Measurements from ENCODE around the gene NRG2. TPM values are rescaled to one million over a fixed set of nuclear protein-coding genes. Genes with fewer than 3 reads are reported as not detected.
A peak's percentile ranks its signal among the peaks of the same experiment; 100 is the strongest.

Gene NRG2
- total and polyA plus RNA-seq, 11 donors, result 0.72 to 4.8 (median 3.4) TPM

- Histone ChIP-seq H3K4me3 (no peak overlapping the region), H3K9me3 (peaks cover 0 to 10% (median 0%) of the 10 kb centered on the region in 12 donors), H3K36me3 (no peaks in the 10 kb centered on the region), H3K27me3 (no peaks in the 10 kb centered on the region), H3K27ac (no peak overlapping the region), H3K4me1 (no peaks in the 10 kb centered on the region)
- TF ChIP-seq CTCF (IDR thresholded peaks at IDR 0.05) (no peak), POLR2A (IDR thresholded peaks at IDR 0.05) (no peak)
- 83 to 90% (median 88%) methylated on average over 9 to 14 of the region's 14 CpGs for WGBS, 4 donors
- intact Hi-C loops (cut with DNase I), result no loop called here
- no peak for ATAC-seq
- peak in 1 of 5 donors; percentile 43 for DNase-seq
Measured at GRCh38 chr5:139814191-139814601, 228.9 kb downstream of the NRG2 start.

- 88 to 93% (median 91%) methylated on average over 17 to 25 of the region's 25 CpGs for WGBS, 4 donors
- intact Hi-C loops (cut with DNase I), result no loop called here
- ATAC-seq (no peak), DNase-seq (no peak)
- Histone ChIP-seq H3K36me3 (no peaks in the 10 kb centered on the region), H3K9me3 (no peaks in the 10 kb centered on the region), H3K4me3 (no peak overlapping the region), H3K27ac (no peak overlapping the region), H3K4me1 (no peaks in the 10 kb centered on the region), H3K27me3 (peaks cover 0 to 4% (median 0%) of the 10 kb centered on the region in 9 donors)
- TF ChIP-seq POLR2A (IDR thresholded peaks at IDR 0.05) (no peak), CTCF (IDR thresholded peaks at IDR 0.05) (no peak)
Measured at GRCh38 chr5:139812836-139813805, 230.0 kb downstream of the NRG2 start.

- intact Hi-C loops (cut with DNase I), result no loop called here
- 82 to 89% (median 85%) methylated on average over 5 of the region's 5 CpGs for WGBS, 4 donors
- Histone ChIP-seq H3K9me3 (no peaks in the 10 kb centered on the region), H3K4me1 (no peaks in the 10 kb centered on the region), H3K4me3 (no peak overlapping the region), H3K27me3 (peaks cover 0 to 4% (median 0%) of the 10 kb centered on the region in 9 donors), H3K27ac (no peak overlapping the region), H3K36me3 (no peaks in the 10 kb centered on the region)
- ATAC-seq (no peak), DNase-seq (no peak)
- TF ChIP-seq CTCF (IDR thresholded peaks at IDR 0.05), result no peak
- TF ChIP-seq POLR2A (IDR thresholded peaks at IDR 0.05), result no peak
Measured at GRCh38 chr5:139812323-139812722, 230.8 kb downstream of the NRG2 start.

GRCh38 chr5:139811274-139811607 is 231.9 kb downstream of the NRG2 start:
- TF ChIP-seq CTCF (IDR thresholded peaks at IDR 0.05) (no peak), POLR2A (IDR thresholded peaks at IDR 0.05) (no peak)
- H3K4me3 ChIP-seq, result no peak overlapping the region
- H3K36me3 ChIP-seq, result no peaks in the 10 kb centered on the region
- 21 to 53% (median 33%) methylated on average over 2 of the region's 2 CpGs; no CpG with 5 or more reads in 1 of the 4 donors for WGBS, 4 donors
- H3K4me1 ChIP-seq, result no peaks in the 10 kb centered on the region
- H3K27me3 ChIP-seq, result peaks cover 0 to 8% (median 0%) of the 10 kb centered on the region in 9 donors
- H3K27ac ChIP-seq, result no peak overlapping the region
- intact Hi-C loops (cut with DNase I), result no loop called here
- DNase-seq (no peak), ATAC-seq (no peak)
- no peaks in the 10 kb centered on the region for H3K9me3 ChIP-seq
